A549 (cell line): ENCODE data around the gene PGAP3.

Source experiments
- POLR2A ChIP-seq: IDR thresholded peaks from 2 replicates; pipeline ENCODE4 v1.6.1; 2012; ENCODE audit warnings: mild to moderate bottlenecking, low read length
- TF ChIP-seq, protein P1 (sequence below): fragments of >200 bp; sonication (Bioruptor Twin); formaldehyde crosslinking; IDR thresholded peaks from 3 replicates; pipeline ENCODE4 v1.5.1; 2016

- no peak for TF ChIP-seq POLR2A
- TF ChIP-seq, protein P1, sequence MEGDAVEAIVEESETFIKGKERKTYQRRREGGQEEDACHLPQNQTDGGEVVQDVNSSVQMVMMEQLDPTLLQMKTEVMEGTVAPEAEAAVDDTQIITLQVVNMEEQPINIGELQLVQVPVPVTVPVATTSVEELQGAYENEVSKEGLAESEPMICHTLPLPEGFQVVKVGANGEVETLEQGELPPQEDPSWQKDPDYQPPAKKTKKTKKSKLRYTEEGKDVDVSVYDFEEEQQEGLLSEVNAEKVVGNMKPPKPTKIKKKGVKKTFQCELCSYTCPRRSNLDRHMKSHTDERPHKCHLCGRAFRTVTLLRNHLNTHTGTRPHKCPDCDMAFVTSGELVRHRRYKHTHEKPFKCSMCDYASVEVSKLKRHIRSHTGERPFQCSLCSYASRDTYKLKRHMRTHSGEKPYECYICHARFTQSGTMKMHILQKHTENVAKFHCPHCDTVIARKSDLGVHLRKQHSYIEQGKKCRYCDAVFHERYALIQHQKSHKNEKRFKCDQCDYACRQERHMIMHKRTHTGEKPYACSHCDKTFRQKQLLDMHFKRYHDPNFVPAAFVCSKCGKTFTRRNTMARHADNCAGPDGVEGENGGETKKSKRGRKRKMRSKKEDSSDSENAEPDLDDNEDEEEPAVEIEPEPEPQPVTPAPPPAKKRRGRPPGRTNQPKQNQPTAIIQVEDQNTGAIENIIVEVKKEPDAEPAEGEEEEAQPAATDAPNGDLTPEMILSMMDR = no peak
These were observed 19.1 kb upstream of the PGAP3 start for GRCh38 chr17:39706921-39707337.
